ENCODE results near the gene MRPL55. TPM values are rescaled to one million over a fixed set of nuclear protein-coding genes. Genes with fewer than 3 reads are reported as not detected.

The MRPL55 gene
- polyA plus RNA-seq, 3 donors: 99.8 to 277 (median 104) TPM

GRCh38 chr1:228120351-228120750, 11.3 kb upstream of the MRPL55 start:
- Histone ChIP-seq H4K20me1 (ENCODE audit: insufficient read depth, low read length) (no peaks in the 10 kb centered on the region), H3K4me1 (ENCODE audit: control insufficient read depth in 1 of 2, insufficient read depth in 2 of 2, low read length in 2 of 2) (peaks cover 4 to 8% of the 10 kb centered on the region in 2 donors), H3K79me2 (ENCODE audit: insufficient read depth, low read length) (no peaks in the 10 kb centered on the region), H2AFZ (ENCODE audit: insufficient read depth, low read depth, low read length, poor library complexity, severe bottlenecking) (no peak overlapping the region), H3K4me3 (replicated peaks in 1 of 3; ENCODE audit: low read depth in 2 of 3, low read length in 3 of 3) (no peak overlapping the region), H3K4me2 (replicated peaks; ENCODE audit: extremely low read depth, low read length, poor library complexity, severe bottlenecking) (no peak overlapping the region), H3K9ac (ENCODE audit: insufficient read depth, low read length, poor library complexity, severe bottlenecking) (no peak overlapping the region), H3K36me3 (replicated peaks in 1 of 2; ENCODE audit: control insufficient read depth in 1 of 2, insufficient read depth in 2 of 2, low read length in 2 of 2) (no peaks in the 10 kb centered on the region), H3K27ac (ENCODE audit: low read depth in 1 of 2, low read length in 2 of 2) (no peak overlapping the region), H3K9me3 (replicated peaks in 1 of 2; ENCODE audit: control insufficient read depth in 1 of 2, insufficient read depth in 1 of 2, low read length in 2 of 2) (peaks cover 4 to 5% of the 10 kb centered on the region in 2 donors), H3K27me3 (ENCODE audit: control insufficient read depth in 2 of 2, insufficient read depth in 2 of 2, low read length in 2 of 2) (no peaks in the 10 kb centered on the region)
- Mint-ChIP-seq H3K4me1 (peaks cover 8% of the 10 kb centered on the region), H3K27me3 (ENCODE audit: low read depth in 3 of 3) (peaks cover 6 to 11% (median 9%) of the 10 kb centered on the region in 3 donors), H3K27ac (no peak overlapping the region), H3K4me3 (no peak overlapping the region), H3K36me3 (no peaks in the 10 kb centered on the region), H3K9me3 (peaks cover 6 to 27% (median 12%) of the 10 kb centered on the region in 7 donors)
- DNase-seq: no peak
- intact Hi-C loops (cut with micrococcal nuclease): loop anchor here in 1 of 2 donors (5.0 kb wide), 1 partner anchor 43 kb away; no protein-coding TSS in a partner anchor
- no CpG with 5 or more reads among the region's 1 CpG for WGBS (ENCODE audit: insufficient coverage)
- TF ChIP-seq CTCF (IDR thresholded peaks at IDR 0.05): no peak

GRCh38 chr1:228118040-228118439, 8.9 kb upstream of the MRPL55 start:
- H3K4me2 ChIP-seq (replicated peaks; ENCODE audit: extremely low read depth, low read length, poor library complexity, severe bottlenecking): no peak overlapping the region
- peaks cover 4 to 8% of the 10 kb centered on the region in 2 donors for H3K4me1 ChIP-seq (ENCODE audit: control insufficient read depth in 1 of 2, insufficient read depth in 2 of 2, low read length in 2 of 2)
- H3K4me3 ChIP-seq (replicated peaks in 1 of 3; ENCODE audit: low read depth in 2 of 3, low read length in 3 of 3): no peak overlapping the region
- no peak overlapping the region for H2AFZ ChIP-seq (ENCODE audit: insufficient read depth, low read depth, low read length, poor library complexity, severe bottlenecking)
- peaks cover 4 to 5% of the 10 kb centered on the region in 2 donors for H3K9me3 ChIP-seq (replicated peaks in 1 of 2; ENCODE audit: control insufficient read depth in 1 of 2, insufficient read depth in 1 of 2, low read length in 2 of 2)
- Mint-ChIP-seq H3K4me1 (peaks cover 8% of the 10 kb centered on the region), H3K27ac (no peak overlapping the region), H3K4me3 (no peak overlapping the region), H3K9me3 (peaks cover 6 to 27% (median 13%) of the 10 kb centered on the region in 7 donors), H3K36me3 (no peaks in the 10 kb centered on the region), H3K27me3 (ENCODE audit: low read depth in 3 of 3) (peaks cover under 1 to 6% (median 5%) of the 10 kb centered on the region in 3 donors)
- H3K27me3 ChIP-seq (ENCODE audit: control insufficient read depth in 2 of 2, insufficient read depth in 2 of 2, low read length in 2 of 2): no peaks in the 10 kb centered on the region
- no CpG with 5 or more reads among the region's 2 CpGs for WGBS (ENCODE audit: insufficient coverage)
- no peak for TF ChIP-seq CTCF (IDR thresholded peaks at IDR 0.05)
- H3K36me3 ChIP-seq (replicated peaks in 1 of 2; ENCODE audit: control insufficient read depth in 1 of 2, insufficient read depth in 2 of 2, low read length in 2 of 2): no peaks in the 10 kb centered on the region
- H3K79me2 ChIP-seq (ENCODE audit: insufficient read depth, low read length): no peaks in the 10 kb centered on the region
- H4K20me1 ChIP-seq (ENCODE audit: insufficient read depth, low read length): no peaks in the 10 kb centered on the region
- intact Hi-C loops (cut with micrococcal nuclease): no loop called here
- H3K27ac ChIP-seq (ENCODE audit: low read depth in 1 of 2, low read length in 2 of 2): no peak overlapping the region
- no peak for DNase-seq
- H3K9ac ChIP-seq (ENCODE audit: insufficient read depth, low read length, poor library complexity, severe bottlenecking): no peak overlapping the region

Measured in CD14-positive monocyte (primary cell).